Measurements from ENCODE around the gene CATSPER4.

The CATSPER4 gene

DNA sequence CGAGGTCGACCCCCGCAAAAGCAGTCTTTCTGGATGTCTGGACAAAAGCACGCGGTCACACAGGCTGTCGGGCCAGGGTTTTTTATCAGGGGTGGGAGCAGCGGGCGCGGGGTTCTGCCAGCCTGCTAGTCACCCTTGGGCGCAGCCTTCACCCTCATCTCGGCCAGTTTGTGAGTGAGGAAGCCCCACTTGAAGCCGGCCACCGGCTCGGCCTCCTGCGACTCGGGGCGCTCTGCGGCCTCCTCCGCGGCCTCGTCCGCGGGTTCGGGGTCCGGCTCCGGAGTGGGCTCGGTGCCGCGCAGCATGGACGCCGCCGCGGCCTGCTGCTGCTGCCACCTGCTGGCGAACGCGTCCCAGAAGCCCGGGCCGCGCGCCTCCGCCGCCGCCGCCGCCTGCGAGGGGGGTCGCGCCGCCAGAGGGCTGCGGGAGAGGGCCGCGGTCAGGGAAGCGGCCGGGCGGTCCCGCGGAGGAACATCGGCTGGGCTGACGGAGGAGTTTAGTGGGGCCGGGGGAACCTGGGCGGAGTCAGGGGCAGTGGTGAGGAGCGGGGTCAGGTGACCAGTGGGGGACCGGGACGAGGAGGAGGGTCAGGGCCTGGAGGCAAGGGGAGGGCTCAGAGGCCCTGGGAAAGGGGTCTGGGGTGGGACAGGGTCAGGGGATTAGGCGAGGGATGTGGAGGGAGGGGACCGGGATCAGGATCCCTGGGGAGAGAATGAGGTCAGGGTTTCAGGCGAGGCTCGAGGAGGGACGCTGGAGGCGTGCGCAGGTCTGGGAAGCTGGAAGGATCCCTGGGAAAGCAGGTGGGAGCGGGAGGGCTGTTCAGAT is 26.2 kb upstream of the CATSPER4 start:
- peak; percentile 9 for FAIRE-seq
- TF ChIP-seq SPI1 (IDR thresholded peaks at IDR 0.05; ENCODE audit: low read depth, low read length), result no peak
- no peak for TF ChIP-seq TAF1 (IDR thresholded peaks at IDR 0.05; ENCODE audit: low read depth, low read length)
- TF ChIP-seq POLR2AphosphoS5 (IDR thresholded peaks at IDR 0.05; ENCODE audit: low read depth, low read length), result no peak
- TF ChIP-seq POU2F2 (IDR thresholded peaks at IDR 0.05; ENCODE audit: low read depth, low read length), result no peak
- no peak for TF ChIP-seq POLR2A (IDR thresholded peaks at IDR 0.05; ENCODE audit: low read depth, low read length)
- no peak for TF ChIP-seq PAX5 (IDR thresholded peaks at IDR 0.05; ENCODE audit: insufficient read depth, low read length, severe bottlenecking)
- DNase-seq (ENCODE audit: insufficient read length, low spot score), result peak; percentile 71

DNA sequence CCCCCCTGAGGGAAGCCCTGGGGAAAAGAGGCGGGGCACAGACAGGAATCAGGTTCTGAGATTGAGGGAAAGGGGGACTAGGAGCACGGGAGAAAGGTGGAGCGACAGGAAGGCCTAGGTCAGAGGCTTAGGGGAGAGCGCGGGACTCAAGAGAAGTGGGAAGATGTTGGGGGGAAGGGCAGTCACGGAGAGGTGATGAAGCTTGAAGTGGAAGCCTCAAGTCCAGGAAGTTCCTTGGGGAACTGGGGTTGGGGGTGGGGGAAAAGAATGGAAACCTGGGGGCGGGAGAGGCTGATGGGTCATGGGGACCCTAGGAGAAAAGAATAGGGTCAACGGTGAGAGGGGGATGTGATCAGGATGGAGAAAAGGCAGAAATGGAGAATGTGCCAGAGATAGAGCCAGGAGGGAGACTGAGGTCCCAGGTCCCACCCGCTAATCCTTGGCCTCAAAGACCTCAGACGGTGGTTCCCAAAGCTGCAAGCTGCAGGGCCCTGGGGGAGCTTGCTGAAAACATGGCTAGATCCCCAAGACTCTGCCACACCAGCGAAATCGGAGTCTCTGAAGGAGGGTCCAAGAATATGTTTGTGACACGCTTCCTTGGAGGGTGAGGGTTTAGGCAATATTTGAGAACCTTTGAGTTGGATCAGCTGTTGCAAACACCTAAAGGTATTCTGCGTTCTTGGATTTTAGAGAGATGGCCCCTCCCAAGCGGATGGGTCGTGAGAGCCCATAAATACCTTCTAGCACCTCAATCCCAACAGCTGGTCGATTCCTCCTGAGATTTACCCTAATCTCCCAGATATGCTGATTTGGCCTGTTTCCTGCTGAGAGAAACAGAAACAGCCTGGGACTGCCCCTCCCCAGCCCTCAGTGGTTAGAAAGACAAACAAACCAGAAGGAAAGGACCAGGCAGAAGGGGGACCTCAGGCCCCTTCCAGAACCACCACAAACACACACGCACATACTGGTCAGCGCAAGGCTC is 25.2 kb upstream of the CATSPER4 start:
- DNase-seq (ENCODE audit: insufficient read length, low spot score) (no peak), FAIRE-seq (no peak)
- TF ChIP-seq POLR2AphosphoS5 (IDR thresholded peaks at IDR 0.05; ENCODE audit: low read depth, low read length), result no peak
- no peak for TF ChIP-seq TAF1 (IDR thresholded peaks at IDR 0.05; ENCODE audit: low read depth, low read length)
- TF ChIP-seq POLR2A (IDR thresholded peaks at IDR 0.05; ENCODE audit: low read depth, low read length), result no peak
- no peak for TF ChIP-seq POU2F2 (IDR thresholded peaks at IDR 0.05; ENCODE audit: low read depth, low read length)
- no peak for TF ChIP-seq SPI1 (IDR thresholded peaks at IDR 0.05; ENCODE audit: low read depth, low read length)
- TF ChIP-seq PAX5 (IDR thresholded peaks at IDR 0.05; ENCODE audit: insufficient read depth, low read length, severe bottlenecking), result no peak

DNA sequence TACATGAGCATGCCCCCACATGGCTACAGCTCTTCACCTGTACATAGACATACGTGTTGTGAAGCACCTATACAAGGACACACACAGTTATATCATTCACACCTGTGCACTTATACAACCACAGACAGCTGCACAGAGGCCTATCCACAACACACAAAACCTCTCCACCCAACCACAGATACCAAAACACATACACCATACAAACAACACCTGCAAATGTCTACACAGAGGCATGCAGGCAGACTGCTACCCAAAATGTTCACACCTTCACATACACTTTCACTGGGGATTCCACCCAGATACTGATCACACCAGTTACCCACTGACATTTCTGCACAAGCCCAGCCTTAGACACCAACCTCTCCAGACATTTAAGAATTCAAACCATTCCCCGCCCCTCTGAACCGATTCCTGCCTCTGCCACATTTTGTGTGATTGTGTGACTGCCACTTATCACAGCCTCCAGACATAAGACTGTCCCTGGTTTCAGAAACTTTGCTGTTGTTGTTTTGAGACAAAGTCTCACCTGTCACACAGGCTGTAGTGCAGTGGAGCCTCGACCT is 23.6 kb upstream of the CATSPER4 start:
- DNase-seq (ENCODE audit: insufficient read length, low spot score), result no peak
- FAIRE-seq, result peak; percentile 20
- no peak for TF ChIP-seq PAX5 (IDR thresholded peaks at IDR 0.05; ENCODE audit: insufficient read depth, low read length, severe bottlenecking)
- TF ChIP-seq POLR2A (IDR thresholded peaks at IDR 0.05; ENCODE audit: low read depth, low read length), result no peak
- no peak for TF ChIP-seq POU2F2 (IDR thresholded peaks at IDR 0.05; ENCODE audit: low read depth, low read length)
- TF ChIP-seq TAF1 (IDR thresholded peaks at IDR 0.05; ENCODE audit: low read depth, low read length), result no peak
- TF ChIP-seq POLR2AphosphoS5 (IDR thresholded peaks at IDR 0.05; ENCODE audit: low read depth, low read length), result no peak
- no peak for TF ChIP-seq SPI1 (IDR thresholded peaks at IDR 0.05; ENCODE audit: low read depth, low read length)

DNA sequence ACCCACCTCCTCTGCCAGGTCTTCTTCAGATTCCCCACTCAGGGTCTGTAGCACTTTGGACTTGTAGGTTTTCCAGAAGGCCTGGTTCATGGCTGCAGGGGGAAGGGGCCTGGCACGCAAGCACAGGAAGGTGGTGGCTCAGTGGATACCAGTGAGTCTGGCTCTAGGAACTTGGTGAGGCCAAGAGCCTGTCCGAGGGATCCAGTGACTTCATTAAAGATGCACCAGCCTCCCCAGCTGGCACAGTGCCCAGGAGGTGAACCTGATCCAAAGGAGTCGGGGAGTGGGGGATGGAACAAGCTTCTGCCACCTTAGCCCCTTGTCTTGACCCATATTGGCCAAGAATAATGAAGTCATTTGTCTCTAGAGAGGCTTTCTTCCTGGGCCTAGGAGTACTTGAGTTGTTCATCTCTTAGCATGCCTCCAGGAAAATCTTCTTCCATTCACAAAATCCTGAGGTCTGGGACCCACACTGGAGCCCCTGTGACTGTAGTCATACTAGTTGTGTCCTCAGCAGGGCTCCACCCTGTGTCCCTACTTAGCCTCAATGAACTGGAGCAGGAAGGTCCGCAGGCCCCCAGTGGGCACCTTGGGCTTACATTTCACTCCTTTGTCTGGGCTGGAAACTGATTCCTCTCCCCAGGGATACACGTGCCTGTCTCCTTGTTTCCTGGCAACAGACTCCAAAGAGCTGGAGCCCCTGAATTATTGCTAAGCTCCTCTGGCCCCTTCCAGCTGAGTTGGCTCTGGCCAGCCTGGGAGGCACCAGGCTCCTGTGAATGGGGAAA is 21.8 kb upstream of the CATSPER4 start, which contains the start of gene C1orf232:
TSS of gene C1orf232 (minus strand) at position 554 of the 788 bp plus-strand sequence. CDS start at position 90, 464 bp downstream.
- TF ChIP-seq SPI1 (IDR thresholded peaks at IDR 0.05; ENCODE audit: low read depth, low read length) (no peak), POU2F2 (IDR thresholded peaks at IDR 0.05; ENCODE audit: low read depth, low read length) (no peak), PAX5 (IDR thresholded peaks at IDR 0.05; ENCODE audit: insufficient read depth, low read length, severe bottlenecking) (no peak), POLR2AphosphoS5 (IDR thresholded peaks at IDR 0.05; ENCODE audit: low read depth, low read length) (no peak), POLR2A (IDR thresholded peaks at IDR 0.05; ENCODE audit: low read depth, low read length) (no peak), TAF1 (IDR thresholded peaks at IDR 0.05; ENCODE audit: low read depth, low read length) (no peak)
- FAIRE-seq, result no peak
- no peak for DNase-seq (ENCODE audit: insufficient read length, low spot score)

DNA sequence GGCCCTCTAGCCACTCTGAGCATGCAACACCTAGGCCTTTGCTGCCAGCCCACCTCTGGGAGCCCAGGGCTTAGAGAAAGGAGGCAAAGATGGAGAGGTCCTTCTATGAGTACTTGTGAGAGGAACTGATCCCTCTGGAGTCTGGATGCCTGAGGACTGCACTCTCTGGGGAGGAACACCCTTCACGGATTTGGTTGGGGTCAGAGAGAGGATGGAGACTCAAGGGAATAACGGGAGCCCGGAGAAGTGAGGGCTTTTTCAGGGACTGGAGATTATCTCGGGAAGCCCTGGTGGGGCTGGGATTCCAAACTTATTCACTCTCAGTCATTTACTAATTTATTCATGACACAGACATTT is 21.2 kb upstream of the CATSPER4 start:
- DNase-seq (ENCODE audit: insufficient read length, low spot score) (no peak), FAIRE-seq (no peak)
- TF ChIP-seq POLR2AphosphoS5 (IDR thresholded peaks at IDR 0.05; ENCODE audit: low read depth, low read length), result no peak
- no peak for TF ChIP-seq PAX5 (IDR thresholded peaks at IDR 0.05; ENCODE audit: insufficient read depth, low read length, severe bottlenecking)
- TF ChIP-seq SPI1 (IDR thresholded peaks at IDR 0.05; ENCODE audit: low read depth, low read length), result no peak
- no peak for TF ChIP-seq TAF1 (IDR thresholded peaks at IDR 0.05; ENCODE audit: low read depth, low read length)
- TF ChIP-seq POU2F2 (IDR thresholded peaks at IDR 0.05; ENCODE audit: low read depth, low read length), result no peak
- TF ChIP-seq POLR2A (IDR thresholded peaks at IDR 0.05; ENCODE audit: low read depth, low read length), result no peak

DNA sequence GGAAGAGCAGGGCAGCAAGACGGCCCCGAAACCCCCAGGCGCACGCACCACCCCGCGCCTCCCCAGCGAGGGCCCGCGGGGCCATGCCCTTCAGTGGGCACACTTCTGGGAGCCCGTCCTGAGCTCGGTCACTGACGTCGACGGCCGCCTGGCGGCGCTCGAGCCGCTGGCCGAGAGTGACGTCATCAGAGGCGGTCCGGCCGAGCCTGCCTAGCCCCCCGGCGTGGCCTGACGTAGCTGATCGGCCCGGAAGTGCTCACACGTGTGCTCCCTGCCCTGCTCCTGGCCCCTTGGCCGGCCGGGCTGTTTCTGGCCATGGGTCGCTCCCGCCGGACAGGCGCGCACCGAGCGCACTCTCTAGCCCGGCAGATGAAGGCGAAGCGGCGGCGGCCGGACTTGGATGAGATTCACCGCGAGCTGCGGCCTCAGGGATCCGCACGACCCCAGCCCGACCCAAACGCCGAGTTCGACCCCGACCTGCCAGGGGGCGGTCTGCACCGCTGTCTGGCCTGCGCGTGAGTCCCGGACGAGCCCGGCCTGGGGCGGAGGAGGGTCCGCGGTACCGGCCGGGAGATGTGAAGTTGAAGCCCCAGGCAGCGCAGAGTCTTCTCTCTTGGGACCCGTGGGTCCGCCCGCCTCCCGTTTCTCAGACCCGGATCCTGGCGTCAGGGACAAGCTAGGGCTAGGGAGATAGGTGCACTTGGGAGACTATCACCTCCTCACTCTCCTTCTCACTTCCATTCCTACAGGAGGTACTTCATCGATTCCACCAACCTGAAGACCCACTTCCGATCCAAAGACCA is 20.5 kb upstream of the CATSPER4 start, which contains the start of gene ZNF593:
TSS of gene ZNF593 (plus strand) at position 240 of the 803 bp plus-strand sequence. CDS start at position 316, 76 bp downstream.
- peak; percentile 100 for DNase-seq (ENCODE audit: insufficient read length, low spot score)
- TF ChIP-seq POLR2A (IDR thresholded peaks at IDR 0.05; ENCODE audit: low read depth, low read length), result peak; percentile 76
- TF ChIP-seq SPI1 (IDR thresholded peaks at IDR 0.05; ENCODE audit: low read depth, low read length), result peak; percentile 9; the same call in 1 of the 2 replicates
- TF ChIP-seq POLR2AphosphoS5 (IDR thresholded peaks at IDR 0.05; ENCODE audit: low read depth, low read length), result 0 out of 2 replicates have a peak, but pooled peaks have one; percentile 61
- TF ChIP-seq PAX5 (IDR thresholded peaks at IDR 0.05; ENCODE audit: insufficient read depth, low read length, severe bottlenecking), result no peak
- FAIRE-seq, result peak; percentile 100

DNA sequence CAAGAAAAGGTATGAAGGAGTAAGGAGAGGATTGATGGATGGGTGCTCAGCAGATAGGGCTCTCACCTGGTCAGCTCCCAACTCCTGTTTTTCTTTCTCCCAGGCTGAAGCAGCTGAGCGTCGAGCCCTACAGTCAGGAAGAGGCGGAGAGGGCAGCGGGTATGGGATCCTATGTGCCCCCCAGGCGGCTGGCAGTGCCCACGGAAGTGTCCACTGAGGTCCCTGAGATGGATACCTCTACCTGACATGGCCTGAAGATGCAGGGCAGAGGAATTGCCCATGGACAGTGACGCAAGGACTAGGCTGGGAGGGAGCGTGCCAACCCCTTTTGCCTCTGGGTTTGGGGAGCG is 20.0 kb upstream of the CATSPER4 start:
- DNase-seq (ENCODE audit: insufficient read length, low spot score), result no peak
- no peak for FAIRE-seq
- TF ChIP-seq POLR2A (IDR thresholded peaks at IDR 0.05; ENCODE audit: low read depth, low read length) (no peak), TAF1 (IDR thresholded peaks at IDR 0.05; ENCODE audit: low read depth, low read length) (no peak), POLR2AphosphoS5 (IDR thresholded peaks at IDR 0.05; ENCODE audit: low read depth, low read length) (no peak)
